ENCODE measurements around the gene RRBP1. TPM values are rescaled to one million over a fixed set of nuclear protein-coding genes. Genes with fewer than 3 reads are reported as not detected.

Gene RRBP1
- total RNA-seq, 2 donors from 2014 or later = 191 to 212 TPM

DNA sequence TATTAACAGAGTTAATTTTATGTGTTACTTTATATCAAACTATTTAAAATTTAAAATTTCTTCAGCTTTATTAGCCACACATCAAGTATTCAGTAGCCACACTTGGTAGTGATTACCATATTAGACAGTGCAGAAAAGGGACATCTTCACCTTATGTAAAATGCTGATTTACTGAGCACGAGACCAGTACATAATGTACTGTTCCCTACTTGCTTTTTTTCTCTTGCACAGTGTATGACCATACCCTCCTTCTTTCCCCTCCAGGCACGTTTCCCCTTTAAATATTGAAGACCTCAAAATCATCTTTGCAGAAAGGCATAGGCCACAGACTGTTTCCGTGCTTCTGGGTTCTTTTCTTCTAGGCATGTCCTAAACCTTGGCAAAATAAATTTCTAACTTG is 94.2 kb downstream of the RRBP1 start:
- no peak overlapping the region for H3K4me3 ChIP-seq (ENCODE audit: low read length)

GRCh38 chr20:17587148-17587547 is 94.9 kb downstream of the RRBP1 start:
- no peaks in the 10 kb centered on the region for H3K27me3 ChIP-seq (ENCODE audit: control insufficient read depth, insufficient read depth, low read length, poor library complexity, severe bottlenecking)
- Mint-ChIP-seq H3K27me3 (ENCODE audit: insufficient read depth) (no peaks in the 10 kb centered on the region), H3K27ac (no peak overlapping the region), H3K36me3 (ENCODE audit: low read depth) (peaks cover 13% of the 10 kb centered on the region), H3K4me3 (no peak overlapping the region), H3K9me3 (no peaks in the 10 kb centered on the region), H3K4me1 (peaks cover 9% of the 10 kb centered on the region)
- H3K9ac ChIP-seq (ENCODE audit: extremely low read depth, low read length, poor library complexity, severe bottlenecking) = no peak overlapping the region
- WGBS, 2 experiments (ENCODE audit: insufficient coverage in 1 of 2, insufficient read length in 1 of 2) = 100% methylated on average over 1 of the region's 1 CpG; no CpG with 5 or more reads in 1 of the 2 experiments
- peaks cover 44% of the 10 kb centered on the region for H3K36me3 ChIP-seq (ENCODE audit: control insufficient read depth, insufficient read depth, low read length)
- H3K27ac ChIP-seq (ENCODE audit: low read depth, low read length) = no peak overlapping the region
- H3K4me3 ChIP-seq (ENCODE audit: low read length) = no peak overlapping the region
- no peaks in the 10 kb centered on the region for H3K9me3 ChIP-seq (ENCODE audit: control insufficient read depth, low read length)
- TF ChIP-seq CTCF (conservative IDR thresholded peaks at IDR 0.05) = no peak
- no peak for DNase-seq
- H3K4me1 ChIP-seq (ENCODE audit: control insufficient read depth, insufficient read depth, low read length) = peaks cover 4% of the 10 kb centered on the region

More for the DNA sequence above, 94.2 kb downstream of the RRBP1 start:
- H3K4me3 Mint-ChIP-seq = no peak overlapping the region
- H3K27me3 Mint-ChIP-seq (ENCODE audit: insufficient read depth) = no peaks in the 10 kb centered on the region
- no peak overlapping the region for H3K27ac ChIP-seq (ENCODE audit: low read depth, low read length)
- no peaks in the 10 kb centered on the region for H3K9me3 ChIP-seq (ENCODE audit: control insufficient read depth, low read length)
- H3K27me3 ChIP-seq (ENCODE audit: control insufficient read depth, insufficient read depth, low read length, poor library complexity, severe bottlenecking) = no peaks in the 10 kb centered on the region
- TF ChIP-seq CTCF (conservative IDR thresholded peaks at IDR 0.05) = no peak
- H3K9ac ChIP-seq (ENCODE audit: extremely low read depth, low read length, poor library complexity, severe bottlenecking) = no peak overlapping the region
- no peak overlapping the region for H3K27ac Mint-ChIP-seq
- H3K9me3 Mint-ChIP-seq = no peaks in the 10 kb centered on the region
- peaks cover 4% of the 10 kb centered on the region for H3K4me1 ChIP-seq (ENCODE audit: control insufficient read depth, insufficient read depth, low read length)
- H3K4me1 Mint-ChIP-seq = peaks cover 6% of the 10 kb centered on the region
- peaks cover 45% of the 10 kb centered on the region for H3K36me3 ChIP-seq (ENCODE audit: control insufficient read depth, insufficient read depth, low read length)
- 91 to 100% methylated on average over 3 of the region's 3 CpGs for WGBS, 2 experiments (ENCODE audit: insufficient coverage in 1 of 2, insufficient read length in 1 of 2)
- no peak for DNase-seq
- peaks cover 10% of the 10 kb centered on the region for H3K36me3 Mint-ChIP-seq (ENCODE audit: low read depth)

- peaks cover 40% of the 10 kb centered on the region for H3K36me3 ChIP-seq (ENCODE audit: control insufficient read depth, insufficient read depth, low read length)
- Mint-ChIP-seq H3K27me3 (ENCODE audit: insufficient read depth) (no peaks in the 10 kb centered on the region), H3K36me3 (ENCODE audit: low read depth) (peaks cover 10% of the 10 kb centered on the region), H3K4me1 (peaks cover 9% of the 10 kb centered on the region), H3K9me3 (no peaks in the 10 kb centered on the region), H3K4me3 (no peak overlapping the region), H3K27ac (no peak overlapping the region)
- peaks cover 4% of the 10 kb centered on the region for H3K4me1 ChIP-seq (ENCODE audit: control insufficient read depth, insufficient read depth, low read length)
- no peak overlapping the region for H3K4me3 ChIP-seq (ENCODE audit: low read length)
- no peaks in the 10 kb centered on the region for H3K27me3 ChIP-seq (ENCODE audit: control insufficient read depth, insufficient read depth, low read length, poor library complexity, severe bottlenecking)
- H3K27ac ChIP-seq (ENCODE audit: low read depth, low read length) = no peak overlapping the region
- H3K9ac ChIP-seq (ENCODE audit: extremely low read depth, low read length, poor library complexity, severe bottlenecking) = no peak overlapping the region
- WGBS, 2 experiments (ENCODE audit: insufficient coverage in 1 of 2, insufficient read length in 1 of 2) = 83 to 95% methylated on average over 1 to 2 of the region's 2 CpGs
- no peaks in the 10 kb centered on the region for H3K9me3 ChIP-seq (ENCODE audit: control insufficient read depth, low read length)
- no peak for TF ChIP-seq CTCF (conservative IDR thresholded peaks at IDR 0.05)
- DNase-seq = no peak
Observed at GRCh38 chr20:17586250-17586649, 95.8 kb downstream of the RRBP1 start.

Measured in endodermal cell (in vitro differentiated cells).